ENCODE results near the gene TAF11L12. TPM values are rescaled to one million over a fixed set of nuclear protein-coding genes. Genes with fewer than 3 reads are reported as not detected.
"Not testable (repeated sequence)": the region's sequence is repeated elsewhere in the genome, so short reads cannot be mapped to it uniquely, and the experiment has no call there.

The TAF11L12 gene
- not detected in 2 replicates for polyA plus RNA-seq (2012; rRNA removed)
- not detected in 2 replicates for polyA plus RNA-seq (2012; cell fraction: cytosol; rRNA removed)
- polyA plus RNA-seq (2012; cell fraction: nucleus; rRNA removed), result not detected in 2 replicates

- POLR2A ChIA-PET; H3K9me3 ChIP-seq; H3F3A ChIP-seq (replicated peaks; ENCODE audit: insufficient read depth); H3K9me2 ChIP-seq; H3K27ac ChIP-seq (ENCODE audit: low read depth in 2 of 2, low read length in 1 of 2); H4K20me1 ChIP-seq (ENCODE audit: insufficient read depth); H3K4me3 ChIP-seq (ENCODE audit: low read depth in 2 of 2, low read length in 1 of 2); H3K27me3 ChIP-seq (ENCODE audit: insufficient read depth); H3K79me2 ChIP-seq (ENCODE audit: insufficient read depth); H3K36me3 ChIP-seq (replicated peaks in 1 of 2; ENCODE audit: control insufficient read depth in 1 of 2, insufficient read depth in 2 of 2, low read length in 1 of 2); H3K4me2 ChIP-seq; H3K4me1 ChIP-seq (ENCODE audit: control insufficient read depth in 1 of 2, insufficient read depth in 2 of 2, low read depth in 1 of 2, low read length in 1 of 2); H3K9ac ChIP-seq; DNase-seq; H2AFZ ChIP-seq (ENCODE audit: low read depth); CTCF ChIA-PET: not testable (repeated sequence)
- 25% methylated on average over 2 of the region's 2 CpGs for WGBS (ENCODE audit: low lambda C conversion rate)
These were observed at the start of gene TAF11L12 for GRCh38 chr5:17610092-17610491. Gene TAF11L12 (plus strand): TSS chr5:17610392.

GRCh38 chr5:17585658-17586057 is 24.5 kb upstream of the TAF11L12 start, which contains the start of gene TAF11L7:
Gene TAF11L7 (minus strand): TSS chr5:17585758.
- H3K4me2 ChIP-seq; CTCF ChIA-PET; H3K4me1 ChIP-seq (ENCODE audit: control insufficient read depth in 1 of 2, insufficient read depth in 2 of 2, low read depth in 1 of 2, low read length in 1 of 2); H4K20me1 ChIP-seq (ENCODE audit: insufficient read depth); H3K9me2 ChIP-seq; H3K79me2 ChIP-seq (ENCODE audit: insufficient read depth); H3K27ac ChIP-seq (ENCODE audit: low read depth in 2 of 2, low read length in 1 of 2); DNase-seq; H3K9ac ChIP-seq; H3K36me3 ChIP-seq (replicated peaks in 1 of 2; ENCODE audit: control insufficient read depth in 1 of 2, insufficient read depth in 2 of 2, low read length in 1 of 2); H3K27me3 ChIP-seq (ENCODE audit: insufficient read depth); H3K9me3 ChIP-seq; H2AFZ ChIP-seq (ENCODE audit: low read depth); POLR2A ChIA-PET; H3K4me3 ChIP-seq (ENCODE audit: low read depth in 2 of 2, low read length in 1 of 2); H3F3A ChIP-seq (replicated peaks; ENCODE audit: insufficient read depth): not testable (repeated sequence)
- WGBS (ENCODE audit: low lambda C conversion rate), result no CpG with 5 or more reads among the region's 16 CpGs

- DNase-seq; H4K20me1 ChIP-seq (ENCODE audit: insufficient read depth); H3K27ac ChIP-seq (ENCODE audit: low read depth in 2 of 2, low read length in 1 of 2); POLR2A ChIA-PET; H3K4me1 ChIP-seq (ENCODE audit: control insufficient read depth in 1 of 2, insufficient read depth in 2 of 2, low read depth in 1 of 2, low read length in 1 of 2); H3K27me3 ChIP-seq (ENCODE audit: insufficient read depth); CTCF ChIA-PET; H3K4me3 ChIP-seq (ENCODE audit: low read depth in 2 of 2, low read length in 1 of 2); H3K36me3 ChIP-seq (replicated peaks in 1 of 2; ENCODE audit: control insufficient read depth in 1 of 2, insufficient read depth in 2 of 2, low read length in 1 of 2); H3K79me2 ChIP-seq (ENCODE audit: insufficient read depth); H2AFZ ChIP-seq (ENCODE audit: low read depth); H3K9me3 ChIP-seq; H3K9ac ChIP-seq; H3K4me2 ChIP-seq; H3K9me2 ChIP-seq; H3F3A ChIP-seq (replicated peaks; ENCODE audit: insufficient read depth): not testable (repeated sequence)
- WGBS (ENCODE audit: low lambda C conversion rate), result no CpG with 5 or more reads among the region's 16 CpGs
These were observed 19.3 kb upstream of the TAF11L12 start, which contains the start of gene TAF11L8 for GRCh38 chr5:17590860-17591259. Gene TAF11L8 (minus strand): TSS chr5:17590960.

- H3K9me3 ChIP-seq; DNase-seq; H3F3A ChIP-seq (replicated peaks; ENCODE audit: insufficient read depth); H3K36me3 ChIP-seq (replicated peaks in 1 of 2; ENCODE audit: control insufficient read depth in 1 of 2, insufficient read depth in 2 of 2, low read length in 1 of 2); H3K79me2 ChIP-seq (ENCODE audit: insufficient read depth); H3K4me1 ChIP-seq (ENCODE audit: control insufficient read depth in 1 of 2, insufficient read depth in 2 of 2, low read depth in 1 of 2, low read length in 1 of 2); H4K20me1 ChIP-seq (ENCODE audit: insufficient read depth); H3K9me2 ChIP-seq; H3K9ac ChIP-seq; H3K4me2 ChIP-seq; H3K4me3 ChIP-seq (ENCODE audit: low read depth in 2 of 2, low read length in 1 of 2); CTCF ChIA-PET; H3K27me3 ChIP-seq (ENCODE audit: insufficient read depth); H3K27ac ChIP-seq (ENCODE audit: low read depth in 2 of 2, low read length in 1 of 2); POLR2A ChIA-PET; H2AFZ ChIP-seq (ENCODE audit: low read depth): not testable (repeated sequence)
- 59% methylated on average over 13 of the region's 15 CpGs for WGBS (ENCODE audit: low lambda C conversion rate)
These were observed 15.9 kb upstream of the TAF11L12 start, which contains the start of gene TAF11L9 for GRCh38 chr5:17594255-17594654. Gene TAF11L9 (minus strand): TSS chr5:17594394.

- H3K79me2 ChIP-seq (ENCODE audit: insufficient read depth); H3K36me3 ChIP-seq (replicated peaks in 1 of 2; ENCODE audit: control insufficient read depth in 1 of 2, insufficient read depth in 2 of 2, low read length in 1 of 2); H3K4me3 ChIP-seq (ENCODE audit: low read depth in 2 of 2, low read length in 1 of 2); H3K4me2 ChIP-seq; H4K20me1 ChIP-seq (ENCODE audit: insufficient read depth); H3K27ac ChIP-seq (ENCODE audit: low read depth in 2 of 2, low read length in 1 of 2); H3K9me2 ChIP-seq; H3K9ac ChIP-seq; H2AFZ ChIP-seq (ENCODE audit: low read depth); H3K4me1 ChIP-seq (ENCODE audit: control insufficient read depth in 1 of 2, insufficient read depth in 2 of 2, low read depth in 1 of 2, low read length in 1 of 2); DNase-seq; CTCF ChIA-PET; H3K27me3 ChIP-seq (ENCODE audit: insufficient read depth); H3F3A ChIP-seq (replicated peaks; ENCODE audit: insufficient read depth); POLR2A ChIA-PET; H3K9me3 ChIP-seq: not testable (repeated sequence)
- no CpG with 5 or more reads among the region's 15 CpGs for WGBS (ENCODE audit: low lambda C conversion rate)
These were observed 12.5 kb upstream of the TAF11L12 start, which contains the start of gene TAF11L10 for GRCh38 chr5:17597728-17598127. Gene TAF11L10 (minus strand): TSS chr5:17597828.

GRCh38 chr5:17603880-17604279 is 6.3 kb upstream of the TAF11L12 start, which contains the start of gene TAF11L11:
Gene TAF11L11 (plus strand): TSS chr5:17604183.
- H3K4me2 ChIP-seq; H3K4me1 ChIP-seq (ENCODE audit: control insufficient read depth in 1 of 2, insufficient read depth in 2 of 2, low read depth in 1 of 2, low read length in 1 of 2); H3K9me2 ChIP-seq; H3K9me3 ChIP-seq; H2AFZ ChIP-seq (ENCODE audit: low read depth); H3K27me3 ChIP-seq (ENCODE audit: insufficient read depth); H4K20me1 ChIP-seq (ENCODE audit: insufficient read depth); CTCF ChIA-PET; H3K79me2 ChIP-seq (ENCODE audit: insufficient read depth); H3K4me3 ChIP-seq (ENCODE audit: low read depth in 2 of 2, low read length in 1 of 2); H3K36me3 ChIP-seq (replicated peaks in 1 of 2; ENCODE audit: control insufficient read depth in 1 of 2, insufficient read depth in 2 of 2, low read length in 1 of 2); H3K9ac ChIP-seq; H3F3A ChIP-seq (replicated peaks; ENCODE audit: insufficient read depth); H3K27ac ChIP-seq (ENCODE audit: low read depth in 2 of 2, low read length in 1 of 2); POLR2A ChIA-PET: not testable (repeated sequence)
- WGBS (ENCODE audit: low lambda C conversion rate), result 21% methylated on average over 6 of the region's 6 CpGs
- peak; percentile 14 for DNase-seq

All from SK-N-SH (cell line).